H9 (cell line): ENCODE measurements around the gene LRRC27. TPM values are rescaled to one million over a fixed set of nuclear protein-coding genes. Genes with fewer than 3 reads are reported as not detected.

Experiments used
- DNase-seq: peaks from one replicate; pipeline ENCODE4 v3.0.0-alpha.2; 2017
- H2AFZ ChIP-seq: one replicate; pipeline ENCODE4 v1.6.1; 2013; ENCODE audit warnings: mild to moderate bottlenecking, low read length, control low read depth, moderate library complexity
- H2AK5ac ChIP-seq: 2 replicates; pipeline ENCODE4 v1.6.1; 2013; ENCODE audit warnings: low read length, control low read depth, mixed read lengths; ENCODE audit not compliant: insufficient read length
- H2BK120ac ChIP-seq: one replicate; pipeline ENCODE4 v1.6.1; 2013; ENCODE audit warnings: low read depth, mild to moderate bottlenecking, low read length, control low read depth, inconsistent platforms; ENCODE audit not compliant: poor library complexity, severe bottlenecking
- H2BK12ac ChIP-seq: 2 replicates; pipeline ENCODE4 v1.6.1; 2013; ENCODE audit warnings: low read length, control low read depth, mixed read lengths, low read depth; ENCODE audit not compliant: insufficient read length
- H2BK15ac ChIP-seq: 2 replicates; pipeline ENCODE4 v1.6.1; 2013; ENCODE audit warnings: low read depth, low read length, control low read depth
- H2BK20ac ChIP-seq: one replicate; pipeline ENCODE4 v1.6.1; 2013; ENCODE audit warnings: low read depth, mild to moderate bottlenecking, low read length, control low read depth, inconsistent platforms; ENCODE audit not compliant: poor library complexity, severe bottlenecking
- H2BK5ac ChIP-seq: 2 replicates; pipeline ENCODE4 v1.6.1; 2013; ENCODE audit warnings: low read length, control low read depth, mixed read lengths; ENCODE audit not compliant: insufficient read length
- H3K14ac ChIP-seq: 2 replicates; pipeline ENCODE4 v1.6.1; 2013; ENCODE audit warnings: low read length, control low read depth; ENCODE audit not compliant: insufficient read depth
- H3K18ac ChIP-seq: 2 replicates; pipeline ENCODE4 v1.6.1; 2013; ENCODE audit warnings: low read depth, mild to moderate bottlenecking, mixed read lengths, low read length, control low read depth; ENCODE audit not compliant: insufficient read length
- H3K23ac ChIP-seq: 2 replicates; pipeline ENCODE4 v1.6.1; 2013; ENCODE audit warnings: low read length, control low read depth, mixed read lengths, low read depth; ENCODE audit not compliant: insufficient read length
- H3K23me2 ChIP-seq: 2 replicates; pipeline ENCODE4 v1.6.1; 2013; ENCODE audit warnings: low read depth, mild to moderate bottlenecking, mixed read lengths, low read length, control low read depth; ENCODE audit not compliant: insufficient read length, poor library complexity, severe bottlenecking
- H3K27ac ChIP-seq: 2 replicates; pipeline ENCODE4 v1.5.1; 2013; ENCODE audit warnings: low read length, control low read depth, mixed read lengths, low read depth; ENCODE audit not compliant: insufficient read length
- H3K27me3 ChIP-seq: 2 replicates; pipeline ENCODE4 v1.6.1; 2013; ENCODE audit warnings: low read length, control low read depth, inconsistent platforms; ENCODE audit not compliant: insufficient read depth
- H3K4ac ChIP-seq: 2 replicates; pipeline ENCODE4 v1.6.1; 2013; ENCODE audit warnings: low read depth, mild to moderate bottlenecking, control low read depth, inconsistent platforms, low read length, moderate library complexity
- H3K4me1 ChIP-seq: 2 replicates; pipeline ENCODE4 v1.6.1; 2013; ENCODE audit warnings: low read length, control low read depth, inconsistent platforms; ENCODE audit not compliant: insufficient read depth
- H3K4me2 ChIP-seq: 2 replicates; pipeline ENCODE4 v1.6.1; 2013; ENCODE audit warnings: low read length, control low read depth, mixed read lengths; ENCODE audit not compliant: insufficient read length, insufficient read depth
- H3K56ac ChIP-seq: 2 replicates; pipeline ENCODE4 v1.6.1; 2013; ENCODE audit warnings: low read depth, mild to moderate bottlenecking, mixed read lengths, low read length, control low read depth; ENCODE audit not compliant: insufficient read length
- H3K79me1 ChIP-seq: 2 replicates; pipeline ENCODE4 v1.6.1; 2013; ENCODE audit warnings: low read depth, mild to moderate bottlenecking, moderate library complexity, low read length, control low read depth, inconsistent platforms; ENCODE audit not compliant: insufficient read depth, poor library complexity, severe bottlenecking
- H3K79me2 ChIP-seq: 2 replicates; pipeline ENCODE4 v1.6.1; 2013; ENCODE audit warnings: low read length, control low read depth, inconsistent platforms; ENCODE audit not compliant: insufficient read depth
- H3K9ac ChIP-seq: 2 replicates; pipeline ENCODE4 v1.6.1; 2013; ENCODE audit warnings: low read length, control low read depth, mixed read lengths; ENCODE audit not compliant: insufficient read length; ENCODE audit errors: extremely low read depth
- H3K9me3 ChIP-seq: one replicate; pipeline ENCODE4 v1.6.1; 2013; ENCODE audit warnings: low read depth, low read length, inconsistent platforms; ENCODE audit not compliant: control insufficient read depth
- H3T11ph ChIP-seq: one replicate; pipeline ENCODE4 v1.6.1; 2013; ENCODE audit warnings: mild to moderate bottlenecking, low read length, control low read depth, inconsistent platforms
- H4K20me1 ChIP-seq: one replicate; pipeline ENCODE4 v1.6.1; 2013; ENCODE audit not compliant: control insufficient read depth, insufficient read length, insufficient read depth
- H4K5ac ChIP-seq: 2 replicates; pipeline ENCODE4 v1.6.1; 2013; ENCODE audit warnings: low read depth, mild to moderate bottlenecking, mixed read lengths, low read length, control low read depth; ENCODE audit not compliant: insufficient read length
- H4K8ac ChIP-seq: replicated peaks from 2 replicates; pipeline ENCODE4 v1.6.1; 2013; ENCODE audit warnings: low read length, control low read depth, mixed read lengths, low read depth; ENCODE audit not compliant: insufficient read length
- H4K91ac ChIP-seq: 2 replicates; pipeline ENCODE4 v1.6.1; 2013; ENCODE audit warnings: low read depth, mild to moderate bottlenecking, moderate library complexity, mixed read lengths, low read length, control low read depth; ENCODE audit not compliant: insufficient read length
- H3K27ac Mint-ChIP-seq, 3 experiments: 2 replicates in 2 of 3; 3 replicates in 1 of 3; pipeline ENCODE4 v1.8.0; 2020 to 2021; ENCODE audit warnings: mixed read lengths in 3 of 3, mild to moderate bottlenecking in 1 of 3, moderate library complexity in 1 of 3
- H3K27me3 Mint-ChIP-seq: 2 replicates; pipeline ENCODE4 v1.8.0; 2021; ENCODE audit warnings: low read depth, mild to moderate bottlenecking, moderate library complexity, mixed read lengths
- H3K36me3 Mint-ChIP-seq, 3 experiments: 2 replicates in 2 of 3; 3 replicates in 1 of 3; pipeline ENCODE4 v1.8.0; 2020 to 2021; ENCODE audit warnings: low read depth in 3 of 3, mixed read lengths in 3 of 3; ENCODE audit not compliant: insufficient read depth in 1 of 3
- H3K4me1 Mint-ChIP-seq, 2 experiments: 2 replicates each; pipeline ENCODE4 v1.8.0; 2020; ENCODE audit warnings: mixed read lengths in 2 of 2
- H3K4me3 Mint-ChIP-seq, 2 experiments: 2 replicates in 1 of 2; 3 replicates in 1 of 2; pipeline ENCODE4 v1.8.0; 2020 to 2021; ENCODE audit warnings: mild to moderate bottlenecking in 2 of 2, mixed read lengths in 2 of 2, moderate library complexity in 1 of 2
- H3K9me3 Mint-ChIP-seq, 2 experiments: 2 replicates in 1 of 2; 3 replicates in 1 of 2; pipeline ENCODE4 v1.8.0; 2020; ENCODE audit warnings: mild to moderate bottlenecking in 2 of 2, mixed read lengths in 2 of 2, moderate library complexity in 1 of 2
- WGBS: extraction: QIAGEN DNeasy Blood & Tissue Kit; methylation state at CpG from one replicate; pipeline ENCODE4 v1.1.7; 2013; ENCODE audit warnings: missing lambda C conversion rate, low lambda C conversion rate, mixed read lengths; ENCODE audit not compliant: insufficient read length; ENCODE audit errors: extremely low coverage; 5-methylcytosine and 5-hydroxymethylcytosine counted together
- total RNA-seq: library from RNA; stranded (reverse); gene quantifications from 2 replicates; pipeline ENCODE4 v1.2.1, GENCODE V29; 2021
- TF ChIP-seq, protein P1 (sequence below): fragments of 200-600 bp; sonication (generic); conservative IDR thresholded peaks from 3 replicates; pipeline ENCODE4 v1.8.0; 2021; ENCODE audit warnings: antibody characterized with exemption, mild to moderate bottlenecking

Gene LRRC27
- total RNA-seq, 1 experiment from 2014 or later: 2.7 TPM

DNA sequence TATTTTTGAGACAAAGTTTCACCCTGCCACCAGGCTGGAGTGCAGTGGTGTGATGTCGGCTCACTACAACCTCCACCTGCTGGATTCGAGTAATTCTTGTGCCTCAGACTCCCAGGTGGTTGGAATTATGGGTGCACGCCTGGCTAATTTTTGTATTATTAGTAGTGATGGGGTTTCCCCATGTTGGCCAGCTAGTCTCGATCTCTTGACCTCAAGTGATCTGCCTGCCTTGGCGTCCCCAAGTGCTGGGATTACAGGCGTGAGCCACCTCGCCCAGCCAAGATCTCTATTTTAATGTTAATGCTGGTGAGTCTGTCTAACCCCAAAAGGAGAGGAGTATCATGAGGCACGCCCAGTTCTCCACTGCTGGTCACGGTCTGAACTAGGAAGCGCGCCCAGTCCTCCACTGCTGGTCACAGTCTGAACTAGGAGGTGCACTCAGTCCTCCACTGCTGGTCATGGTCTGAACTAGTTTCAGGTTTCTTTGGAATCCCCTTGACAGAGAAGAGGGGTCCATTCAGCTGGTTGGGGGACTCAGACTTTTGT is 5.6 kb upstream of the LRRC27 start:
- no peak overlapping the region for H3K27ac ChIP-seq
- no peak overlapping the region for H3T11ph ChIP-seq
- H4K8ac ChIP-seq: no peak overlapping the region
- H3K18ac ChIP-seq: no peak overlapping the region
- H3K27me3 ChIP-seq: no peaks in the 10 kb centered on the region
- H3K9ac ChIP-seq: no peak overlapping the region
- peaks cover 4% of the 10 kb centered on the region for H3K23me2 ChIP-seq
- H3K4ac ChIP-seq: no peak overlapping the region
- no peak overlapping the region for H3K14ac ChIP-seq
- peaks cover 3% of the 10 kb centered on the region for H3K79me1 ChIP-seq
- H3K4me3 Mint-ChIP-seq: no peak overlapping the region
- no peak overlapping the region for H3K4me2 ChIP-seq
- no peaks in the 10 kb centered on the region for H3K9me3 ChIP-seq
- H3K79me2 ChIP-seq: peaks cover 11% of the 10 kb centered on the region
- H2BK12ac ChIP-seq: no peak overlapping the region
- no peak overlapping the region for H3K23ac ChIP-seq
- H3K27me3 Mint-ChIP-seq: 0 out of 2 replicates have a peak, but pooled peaks cover 2% of the 10 kb centered on the region
- H2AFZ ChIP-seq: no peak overlapping the region
- H4K5ac ChIP-seq: no peak overlapping the region
- no peak overlapping the region for H2BK5ac ChIP-seq
- H2AK5ac ChIP-seq: no peak overlapping the region
- TF ChIP-seq, protein P1, sequence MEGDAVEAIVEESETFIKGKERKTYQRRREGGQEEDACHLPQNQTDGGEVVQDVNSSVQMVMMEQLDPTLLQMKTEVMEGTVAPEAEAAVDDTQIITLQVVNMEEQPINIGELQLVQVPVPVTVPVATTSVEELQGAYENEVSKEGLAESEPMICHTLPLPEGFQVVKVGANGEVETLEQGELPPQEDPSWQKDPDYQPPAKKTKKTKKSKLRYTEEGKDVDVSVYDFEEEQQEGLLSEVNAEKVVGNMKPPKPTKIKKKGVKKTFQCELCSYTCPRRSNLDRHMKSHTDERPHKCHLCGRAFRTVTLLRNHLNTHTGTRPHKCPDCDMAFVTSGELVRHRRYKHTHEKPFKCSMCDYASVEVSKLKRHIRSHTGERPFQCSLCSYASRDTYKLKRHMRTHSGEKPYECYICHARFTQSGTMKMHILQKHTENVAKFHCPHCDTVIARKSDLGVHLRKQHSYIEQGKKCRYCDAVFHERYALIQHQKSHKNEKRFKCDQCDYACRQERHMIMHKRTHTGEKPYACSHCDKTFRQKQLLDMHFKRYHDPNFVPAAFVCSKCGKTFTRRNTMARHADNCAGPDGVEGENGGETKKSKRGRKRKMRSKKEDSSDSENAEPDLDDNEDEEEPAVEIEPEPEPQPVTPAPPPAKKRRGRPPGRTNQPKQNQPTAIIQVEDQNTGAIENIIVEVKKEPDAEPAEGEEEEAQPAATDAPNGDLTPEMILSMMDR: no peak
- peaks cover 30 to 60% (median 38%) of the 10 kb centered on the region in 3 experiments for H3K36me3 Mint-ChIP-seq
- no peak for DNase-seq
- peaks cover 4% of the 10 kb centered on the region for H4K20me1 ChIP-seq
- H4K91ac ChIP-seq: no peak overlapping the region
- H2BK20ac ChIP-seq: no peak overlapping the region
- H3K4me1 ChIP-seq: peaks cover 3% of the 10 kb centered on the region; the same call in 1 of the 2 replicates
- WGBS: no CpG with 5 or more reads among the region's 11 CpGs
- H3K27ac Mint-ChIP-seq: no peak overlapping the region
- H2BK120ac ChIP-seq: no peak overlapping the region
- H3K56ac ChIP-seq: no peak overlapping the region
- H3K9me3 Mint-ChIP-seq: peaks cover 0 to 2% of the 10 kb centered on the region in 2 experiments; a peak in 2 of 5 replicates
- peaks cover 26 to 27% of the 10 kb centered on the region in 2 experiments for H3K4me1 Mint-ChIP-seq
- H2BK15ac ChIP-seq: no peak overlapping the region
